ENCODE measurements around the gene SLC25A21.
"Not testable (repeated sequence)": the region's sequence is repeated elsewhere in the genome, so short reads cannot be mapped to it uniquely, and the experiment has no call there.

Gene SLC25A21

DNA sequence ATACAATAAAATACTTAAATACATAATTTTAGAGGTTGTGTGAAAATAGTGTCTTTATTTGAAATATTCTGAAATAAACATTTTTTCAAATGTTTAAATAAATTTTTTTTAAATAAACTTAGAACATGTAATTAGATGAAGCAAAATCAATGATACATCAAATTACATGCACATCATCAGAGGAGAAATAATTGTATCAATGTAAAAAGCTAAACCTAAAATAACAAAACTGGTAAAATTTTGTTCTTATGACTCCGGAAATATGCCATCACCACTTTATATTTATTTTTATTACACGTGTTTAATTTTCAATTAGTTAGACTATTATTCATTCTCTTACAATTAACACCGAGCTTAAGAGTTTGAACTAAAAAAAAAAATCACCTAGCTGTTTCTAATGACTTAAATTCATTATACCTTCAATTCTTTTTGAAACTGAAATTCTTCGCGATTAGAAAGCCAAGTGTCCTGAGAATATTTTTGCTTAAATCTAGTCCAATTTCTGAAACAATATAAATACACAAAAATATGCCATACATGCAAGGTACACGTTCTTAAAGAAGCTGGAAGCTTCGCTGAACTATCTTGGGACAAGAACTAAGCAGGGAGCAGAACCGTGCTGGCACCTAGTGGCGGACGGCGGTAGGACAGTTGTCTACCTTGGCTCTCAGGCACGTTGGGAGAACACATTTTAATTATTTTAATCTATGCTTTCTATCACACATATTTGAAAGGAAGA lies 230.5 kb downstream of the SLC25A21 start:
- peak; percentile 53 for DNase-seq (ENCODE audit: low spot score)

DNA sequence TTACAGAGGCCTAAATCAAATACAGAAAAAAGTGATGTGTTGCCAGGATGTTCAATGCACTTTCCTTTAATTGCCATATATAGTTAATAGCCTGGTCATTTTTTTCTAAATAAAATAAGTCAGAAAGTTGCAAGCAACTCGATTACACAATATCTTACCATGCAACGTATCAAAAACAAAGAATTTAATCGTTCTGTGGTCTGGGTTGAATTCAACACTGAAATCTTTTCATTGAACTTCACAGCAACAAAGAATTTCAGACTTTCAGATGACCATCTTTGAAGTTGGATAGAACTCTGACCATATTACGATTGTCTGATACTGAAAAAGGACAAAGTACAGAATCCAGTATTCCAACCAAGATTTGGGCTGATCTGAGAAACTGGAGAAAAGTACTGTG lies 231.9 kb downstream of the SLC25A21 start:
- peak; percentile 10 for DNase-seq (ENCODE audit: low spot score)

DNA sequence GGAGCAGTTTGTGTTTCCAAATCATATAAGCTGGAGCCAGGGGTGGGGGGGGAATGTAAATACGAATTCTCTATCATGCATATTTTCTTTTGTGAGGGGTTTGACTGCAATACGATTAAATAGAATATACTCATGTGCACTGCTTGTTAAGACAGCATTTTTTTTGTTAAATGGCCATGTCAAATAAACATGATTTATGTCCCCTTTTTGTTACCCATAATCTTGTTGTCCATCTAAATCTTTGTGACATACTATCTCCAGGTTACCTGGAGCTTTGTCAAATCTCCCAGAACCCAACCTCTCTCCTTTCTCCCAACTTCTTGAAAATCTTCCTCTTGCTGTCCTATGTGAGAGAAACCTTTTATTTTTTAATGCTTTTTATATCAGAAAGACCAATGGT lies 233.1 kb downstream of the SLC25A21 start:
- no peak for DNase-seq (ENCODE audit: low spot score)

DNA sequence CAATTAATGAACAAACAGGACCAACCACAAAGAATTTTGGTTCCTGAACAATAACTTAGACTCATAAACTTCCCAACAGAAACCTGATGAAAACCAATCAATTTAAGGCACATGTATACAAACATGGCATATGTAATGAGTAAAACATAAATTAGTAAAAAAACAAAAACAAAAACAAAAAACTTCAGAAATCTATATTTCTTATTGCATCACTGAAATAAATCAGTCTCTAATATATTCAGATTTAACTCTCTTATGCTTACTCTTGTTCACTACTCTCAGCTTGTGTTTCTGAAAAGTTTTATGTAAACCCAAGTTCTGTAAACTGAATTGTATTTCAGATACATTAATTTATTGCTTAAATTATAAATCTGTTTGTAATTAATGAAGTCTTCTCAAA lies 233.7 kb downstream of the SLC25A21 start:
- DNase-seq (ENCODE audit: low spot score): no peak

DNA sequence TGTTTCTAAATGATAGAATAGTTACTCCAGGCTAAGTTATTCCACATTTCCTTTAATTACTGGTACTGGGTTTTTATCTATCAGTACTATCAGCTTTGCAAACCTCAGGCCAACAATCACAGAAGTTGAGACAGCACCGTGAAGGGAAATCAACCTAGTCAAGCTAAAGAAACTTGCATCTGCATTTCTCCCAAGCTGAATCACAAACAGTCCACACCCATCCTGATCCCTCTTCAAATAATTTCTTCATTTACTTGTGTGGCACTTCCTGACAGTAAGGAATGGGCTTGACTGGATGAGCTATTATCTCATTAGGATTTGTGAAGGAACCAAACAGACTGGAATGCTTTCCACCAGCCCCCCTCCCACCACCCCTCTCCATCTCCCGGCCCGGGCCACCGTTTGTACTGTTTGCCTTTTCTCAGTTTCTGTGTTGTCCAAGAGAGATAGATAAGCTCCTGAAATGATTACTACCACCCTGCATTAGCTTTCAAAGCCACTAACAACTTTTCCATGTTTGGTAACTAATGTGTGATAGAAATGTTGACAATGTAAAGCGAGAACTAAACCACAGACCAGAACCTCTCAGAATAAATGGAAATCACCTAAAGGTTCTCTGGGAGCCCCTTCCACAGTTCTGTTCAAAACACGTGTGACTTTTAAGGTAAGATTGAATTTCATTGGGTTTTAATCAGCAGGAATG lies 236.3 kb downstream of the SLC25A21 start:
- DNase-seq (ENCODE audit: low spot score): peak; percentile 5

DNA sequence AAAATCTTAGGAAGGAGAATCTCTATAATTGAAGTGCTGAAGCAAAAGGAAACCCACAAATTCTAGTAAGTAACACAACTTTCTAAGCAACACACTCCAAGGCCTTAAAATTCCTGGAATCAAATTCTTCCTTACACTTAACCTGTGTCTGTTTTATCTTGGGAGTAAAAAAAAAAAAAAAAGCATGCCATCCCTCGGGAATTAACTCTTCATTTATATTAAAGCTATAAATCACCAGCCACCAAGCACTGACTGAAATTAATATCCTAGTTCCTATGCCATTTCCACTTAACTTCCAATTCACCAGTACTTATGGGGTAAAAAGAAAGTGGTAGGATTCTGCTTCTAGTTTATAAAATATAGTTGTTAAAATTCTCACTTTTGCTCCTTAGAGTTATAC lies 238.1 kb downstream of the SLC25A21 start:
- no peak for DNase-seq (ENCODE audit: low spot score)

DNA sequence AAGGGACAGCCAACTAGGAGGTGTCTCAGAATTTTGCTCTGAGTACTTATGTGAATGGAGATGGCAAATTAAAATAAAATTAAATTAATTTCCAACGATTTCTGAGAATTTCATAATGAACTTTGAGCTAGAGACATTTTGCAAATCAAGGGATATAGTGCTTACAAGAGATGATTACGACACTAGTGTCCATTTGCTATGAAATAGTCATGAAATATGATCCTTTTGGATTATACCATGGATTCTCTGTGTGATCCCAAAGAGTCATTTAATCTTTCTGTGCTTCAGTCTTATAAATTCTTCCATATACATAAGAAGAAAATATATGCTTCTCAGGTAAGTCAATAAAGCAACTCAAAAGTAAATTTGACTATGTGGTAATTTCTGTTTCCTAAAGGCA lies 240.6 kb downstream of the SLC25A21 start:
- no peak for DNase-seq (ENCODE audit: low spot score)

DNA sequence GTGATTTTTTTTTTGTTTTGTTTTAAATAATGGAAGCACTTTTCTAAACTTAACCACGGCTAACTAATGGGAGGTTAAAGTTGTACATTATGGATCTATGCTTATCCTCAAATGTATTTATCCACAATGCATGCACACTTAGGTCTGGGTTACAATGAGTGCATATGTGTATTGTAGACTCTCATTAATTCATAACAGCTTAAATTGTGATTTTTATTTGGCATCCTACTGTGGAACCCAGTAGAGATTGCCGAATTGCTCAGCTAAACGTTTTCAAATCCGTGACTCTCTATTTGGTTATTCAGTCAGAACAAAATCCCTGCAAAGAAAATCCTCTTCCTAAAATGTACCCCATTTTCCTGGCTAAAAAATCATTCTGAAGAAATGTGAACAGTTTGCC lies 244.0 kb downstream of the SLC25A21 start:
- DNase-seq (ENCODE audit: low spot score): no peak

DNA sequence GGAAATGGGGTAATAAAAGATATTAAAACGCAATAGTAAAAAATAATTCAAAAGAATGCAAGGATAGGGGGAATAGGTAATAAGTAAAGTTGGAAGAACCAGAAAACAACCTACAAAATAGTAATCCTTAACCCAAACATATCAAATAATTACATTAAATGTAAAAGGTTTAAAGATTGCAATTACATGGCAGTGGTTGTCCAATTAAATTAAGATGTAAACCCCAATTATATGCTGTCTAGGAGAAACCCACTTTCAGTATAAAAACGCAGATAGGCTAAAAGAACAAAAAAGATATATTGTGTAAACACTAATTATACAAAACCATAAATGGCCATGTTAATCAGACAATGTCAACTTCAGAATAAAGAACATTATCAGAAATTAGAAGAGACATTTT lies 247.3 kb downstream of the SLC25A21 start:
- no peak for DNase-seq (ENCODE audit: low spot score)

DNA sequence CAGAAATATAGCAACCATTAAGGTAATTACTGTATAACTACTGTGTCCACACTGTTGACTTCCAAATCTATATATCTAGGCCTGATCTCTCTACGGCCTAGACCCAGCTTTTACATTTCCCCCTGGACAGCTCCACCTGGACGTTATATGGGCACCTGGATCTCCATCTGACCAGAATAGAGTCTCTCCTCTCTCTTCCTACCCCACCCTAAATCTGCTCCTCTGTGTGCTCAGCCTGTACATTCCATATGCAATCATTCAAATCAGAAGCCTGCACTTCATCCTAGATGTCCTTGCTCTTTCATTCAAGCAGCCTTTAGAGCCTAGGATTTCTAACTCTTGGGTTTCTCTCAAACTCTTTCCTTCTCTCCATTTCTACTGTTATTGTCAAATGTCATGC lies 255.7 kb downstream of the SLC25A21 start:
- DNase-seq (ENCODE audit: low spot score): no peak

DNA sequence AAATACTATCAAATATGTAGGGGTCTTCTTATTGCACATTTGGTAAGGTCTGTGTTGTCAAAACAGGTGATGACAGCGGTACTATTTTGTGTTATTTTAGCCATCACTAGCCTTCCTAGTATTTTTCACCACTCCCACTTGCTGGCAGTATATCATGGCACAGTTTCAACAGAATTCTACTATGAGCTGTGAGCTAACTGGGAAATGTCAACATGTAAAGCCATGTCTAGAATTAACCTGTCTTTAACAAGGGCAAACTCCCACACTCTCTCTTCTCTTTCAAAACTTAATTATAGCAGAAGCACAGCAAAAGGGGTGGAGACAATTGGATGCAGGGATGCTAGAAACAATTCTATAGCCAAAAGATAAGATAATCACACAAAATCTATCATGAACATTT lies 257.3 kb downstream of the SLC25A21 start:
- DNase-seq (ENCODE audit: low spot score): no peak

DNA sequence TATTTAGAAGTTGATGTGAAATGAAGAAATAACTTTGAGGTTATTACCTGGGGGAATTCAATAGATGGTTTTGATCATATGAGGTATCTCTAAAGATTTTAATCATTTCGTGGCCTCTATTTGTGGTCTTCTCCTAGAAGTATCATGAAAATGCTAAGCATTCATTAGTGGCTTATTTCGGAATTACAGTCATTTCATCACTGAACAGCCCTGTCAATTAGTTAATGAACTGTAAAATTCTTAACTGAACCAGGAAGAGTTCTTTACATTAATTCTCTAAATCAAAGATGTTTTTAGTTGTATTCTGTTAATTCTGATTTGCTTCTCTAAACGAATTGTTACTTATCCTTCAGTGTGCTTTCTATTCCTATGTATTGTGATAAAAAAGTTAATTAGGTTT lies 261.8 kb downstream of the SLC25A21 start:
- DNase-seq (ENCODE audit: low spot score): no peak

DNA sequence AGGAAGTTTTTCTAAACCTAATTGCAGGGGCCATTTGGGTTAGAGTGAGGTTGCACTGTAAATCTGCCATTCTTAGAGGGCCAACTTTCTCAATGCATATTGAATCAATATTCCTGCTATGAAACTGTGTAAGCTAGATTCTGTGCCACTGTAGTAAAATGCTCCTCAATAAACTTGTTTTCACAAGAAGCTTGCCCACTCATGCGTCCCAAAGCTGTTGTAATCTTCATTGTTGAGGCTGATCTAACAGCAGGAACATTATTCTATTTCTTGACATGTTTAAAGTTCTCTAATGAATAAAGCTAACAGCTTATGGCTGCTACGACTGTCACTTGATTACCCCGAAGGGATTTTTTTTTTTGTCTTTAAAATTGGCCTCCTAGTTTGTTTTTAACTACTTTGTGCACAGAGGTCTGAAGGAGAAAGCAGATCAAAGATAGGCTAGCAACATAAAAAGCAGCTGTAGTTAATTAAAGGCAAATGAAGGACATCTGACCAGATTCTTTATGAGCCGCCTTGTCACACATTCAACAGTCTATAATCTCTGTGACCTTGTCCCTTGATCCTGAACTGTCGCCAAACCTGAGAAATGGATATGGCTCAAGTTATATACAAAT lies 267.0 kb downstream of the SLC25A21 start:
- DNase-seq (ENCODE audit: low spot score): no peak

DNA sequence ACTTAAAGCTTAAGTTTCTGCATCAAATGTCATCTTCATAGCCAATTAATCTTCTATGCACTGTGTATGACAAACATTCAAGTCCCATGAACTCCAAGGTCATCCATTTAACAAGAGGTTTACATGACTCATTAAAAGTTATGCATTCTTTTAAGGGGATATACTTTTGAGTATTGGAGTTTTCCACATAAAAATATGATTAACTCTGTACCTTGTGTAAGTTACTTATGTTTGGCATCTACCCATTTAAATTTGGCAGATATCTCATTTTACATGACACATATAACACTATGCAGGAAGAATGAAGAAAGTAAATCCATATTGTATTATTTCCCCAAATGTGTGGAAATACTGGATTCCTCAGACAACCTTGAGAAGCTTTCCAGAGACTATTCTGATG lies 270.5 kb downstream of the SLC25A21 start:
- no peak for DNase-seq (ENCODE audit: low spot score)

DNA sequence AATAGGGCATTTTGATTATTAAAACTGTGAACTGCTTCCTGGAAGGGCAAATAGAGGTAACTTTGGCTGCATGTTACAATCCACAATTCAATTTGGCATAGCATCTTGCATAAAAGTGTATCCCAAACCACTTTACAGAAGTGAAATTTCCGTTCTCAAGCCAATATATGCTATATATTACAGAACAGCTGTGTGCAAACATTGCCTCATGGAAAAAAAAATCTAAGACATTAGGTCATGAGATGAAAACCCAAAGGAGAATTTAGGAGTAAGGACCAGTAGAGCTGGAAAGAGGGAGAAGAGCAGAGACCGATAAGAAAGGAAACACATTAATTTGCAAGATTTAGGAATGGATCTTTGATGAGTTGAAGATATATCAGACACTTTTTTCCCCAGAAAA lies 271.6 kb downstream of the SLC25A21 start:
- no peak for DNase-seq (ENCODE audit: low spot score)

DNA sequence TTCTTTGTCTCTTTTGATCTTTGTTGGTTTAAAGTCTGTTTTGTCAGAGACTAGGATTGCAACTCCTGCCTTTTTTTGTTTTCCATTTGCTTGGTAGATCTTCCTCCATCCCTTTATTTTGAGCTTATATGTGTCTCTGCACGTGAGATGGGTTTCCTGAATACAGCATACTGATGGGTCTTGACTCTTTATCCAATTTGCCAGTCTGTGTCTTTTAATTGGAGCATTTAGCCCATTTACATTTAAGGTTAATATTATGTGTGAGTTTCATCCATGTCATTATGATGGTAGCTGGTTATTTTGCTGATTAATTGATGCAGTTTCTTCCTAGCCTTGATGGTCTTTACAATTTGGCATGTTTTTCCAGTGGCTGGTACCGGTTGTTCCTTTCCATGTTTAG lies 276.1 kb downstream of the SLC25A21 start:
- not testable (repeated sequence) for DNase-seq (ENCODE audit: low spot score)

DNA sequence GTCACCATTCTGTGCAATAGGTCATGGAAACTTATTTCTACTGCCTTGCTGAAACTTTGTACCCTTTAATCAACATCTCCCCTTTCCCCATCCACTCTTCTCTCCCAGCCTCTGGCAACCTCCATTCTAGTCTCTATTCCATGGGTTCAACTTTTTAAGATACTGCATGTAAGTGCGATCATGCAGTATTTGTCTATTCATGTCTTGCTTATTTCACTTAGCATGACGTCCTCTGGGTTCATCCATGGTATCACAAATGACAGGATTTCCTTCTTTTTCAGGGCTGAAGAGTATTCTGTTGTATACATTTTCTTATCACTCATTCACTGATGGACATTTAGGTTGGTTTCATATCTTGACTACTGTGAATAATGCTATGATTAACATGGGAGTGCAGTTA lies 288.4 kb downstream of the SLC25A21 start:
- DNase-seq (ENCODE audit: low spot score): no peak

DNA sequence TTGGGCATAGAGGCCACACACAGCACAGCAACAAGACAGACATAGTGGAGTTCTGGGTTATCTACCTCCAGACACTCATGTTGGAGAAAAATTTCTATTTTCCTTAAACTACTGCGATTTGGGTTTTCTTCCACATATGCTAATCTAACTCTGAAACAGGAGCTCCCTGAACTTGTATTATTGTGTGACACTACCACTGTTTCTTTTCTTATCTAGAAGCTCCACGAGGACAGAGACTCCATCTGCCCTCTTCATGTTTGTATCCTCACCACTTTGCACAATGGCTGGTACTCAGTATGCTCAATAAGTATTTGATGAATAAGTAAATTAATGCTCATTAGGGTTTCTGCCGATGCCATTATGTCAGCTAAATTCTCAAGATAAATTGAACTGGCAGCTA lies 292.1 kb downstream of the SLC25A21 start:
- no peak for DNase-seq (ENCODE audit: low spot score)

DNA sequence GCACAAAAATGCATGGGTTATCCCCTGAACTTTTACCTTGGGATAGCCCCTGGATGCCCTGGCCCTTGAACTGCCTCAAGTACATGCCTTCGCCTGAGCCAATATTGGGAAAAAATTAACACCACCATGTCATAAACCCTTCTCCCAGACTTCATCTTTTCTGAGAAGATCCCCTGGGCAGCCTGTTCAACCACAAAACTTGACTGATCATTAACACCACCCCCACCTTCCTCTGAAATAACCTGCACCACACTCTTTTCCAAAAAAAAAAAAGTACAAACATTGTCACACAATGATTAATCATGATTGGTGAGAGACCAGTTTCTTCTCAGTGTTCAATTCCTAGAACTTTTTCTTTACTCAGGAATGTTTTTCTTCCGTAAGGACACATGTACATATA lies 292.8 kb downstream of the SLC25A21 start:
- no peak for DNase-seq (ENCODE audit: low spot score)

DNA sequence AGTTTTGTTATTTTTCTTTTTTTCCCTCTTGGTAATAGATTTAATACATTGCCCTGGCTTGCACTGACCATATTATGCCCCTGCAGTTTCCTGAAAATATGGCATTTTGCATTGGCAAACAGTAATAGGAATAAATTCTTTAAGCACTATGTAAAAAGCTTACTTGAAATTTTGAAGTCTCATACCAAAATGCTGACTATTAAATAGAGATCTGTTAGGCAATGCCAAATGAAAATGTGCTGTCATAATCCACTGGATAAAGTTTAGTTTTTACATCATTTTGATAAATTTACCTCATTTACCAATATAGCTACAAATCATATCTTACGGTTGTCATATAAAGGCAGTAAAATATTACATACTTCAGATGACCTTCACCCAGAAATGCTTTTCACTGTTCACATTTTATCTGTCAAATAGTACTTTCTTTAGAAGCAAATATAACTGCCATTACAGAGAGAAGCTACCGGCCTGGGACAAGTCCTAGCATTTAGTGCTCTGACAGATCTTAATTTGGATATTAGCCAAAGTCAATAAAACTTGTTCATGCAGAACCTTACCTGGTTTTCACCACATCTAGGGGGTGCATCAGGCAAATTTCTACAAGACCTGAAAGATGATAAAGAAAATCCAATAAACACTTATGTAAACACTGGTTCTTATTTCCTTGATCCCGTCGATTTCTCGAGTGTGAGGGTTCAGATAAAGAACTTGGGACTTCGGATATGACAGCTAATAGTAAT lies 297.8 kb downstream of the SLC25A21 start:
- DNase-seq (ENCODE audit: low spot score): no peak

DNA sequence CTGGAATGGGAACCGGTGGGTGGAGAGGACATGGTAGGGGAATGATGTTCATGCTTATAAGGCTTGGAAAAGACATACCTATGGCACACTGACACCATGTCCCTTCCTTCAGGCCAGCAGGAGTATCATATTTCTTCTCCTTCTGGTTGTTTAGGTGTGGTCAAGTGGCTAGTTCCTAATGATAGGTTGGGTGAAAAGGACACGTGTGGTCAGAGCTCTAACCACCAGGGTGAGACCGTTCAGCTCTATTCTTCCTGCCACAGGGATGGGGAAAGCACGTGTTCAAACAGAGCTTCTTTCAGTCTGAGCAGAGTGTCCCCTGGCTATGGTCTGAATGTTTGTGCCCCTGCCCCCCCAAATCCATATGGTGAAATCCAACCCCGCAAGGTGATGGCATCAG lies 301.6 kb downstream of the SLC25A21 start:
- DNase-seq (ENCODE audit: low spot score): no peak

DNA sequence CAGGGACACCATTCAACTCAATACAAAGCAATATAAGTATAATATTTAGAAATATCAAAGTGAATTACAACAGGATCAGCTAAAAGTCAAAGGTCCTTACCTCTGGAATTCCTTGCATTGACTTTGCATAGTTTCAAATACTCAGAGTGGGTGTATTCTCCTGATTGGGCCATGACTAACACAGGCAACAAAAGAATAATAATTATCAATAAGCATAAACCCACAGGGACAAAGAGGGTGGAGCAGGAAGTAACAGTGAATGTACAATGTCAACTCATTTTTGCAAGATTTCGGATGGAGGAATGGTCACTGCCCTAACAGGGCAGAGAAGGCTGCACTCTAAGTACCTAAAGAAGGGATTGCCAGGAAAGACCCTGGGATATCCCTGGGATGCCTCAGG lies 303.3 kb downstream of the SLC25A21 start:
- no peak for DNase-seq (ENCODE audit: low spot score)

DNA sequence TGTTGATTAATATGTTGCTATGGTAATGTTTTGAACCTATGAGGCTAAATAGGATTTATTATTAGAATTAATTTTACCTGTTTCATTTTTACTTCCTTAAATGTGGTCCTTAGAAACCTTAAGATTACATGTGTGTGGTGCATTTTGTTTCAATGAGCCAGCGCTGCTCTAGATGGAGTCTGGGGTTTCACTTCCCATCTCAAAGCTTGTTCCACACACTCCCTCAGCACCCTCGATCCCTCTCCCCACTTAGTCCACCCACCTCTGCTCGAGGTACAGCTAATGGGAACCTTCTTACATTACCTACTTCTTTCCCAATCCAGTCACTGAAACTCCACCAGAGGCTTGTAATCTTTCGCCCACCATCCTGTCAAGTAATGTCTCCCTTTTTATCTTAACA lies 305.5 kb downstream of the SLC25A21 start:
- DNase-seq (ENCODE audit: low spot score): no peak
